LNCAP (cell line): Measurements from ENCODE around the gene GREM2.

ENCODE experiments used
- TF ChIP-seq, protein P1 (sequence below): fragments of 450-650 bp; IDR thresholded peaks from 2 replicates; pipeline ENCODE4 v1.5.1; 2017; ENCODE audit warnings: mild to moderate bottlenecking

The GREM2 gene

DNA sequence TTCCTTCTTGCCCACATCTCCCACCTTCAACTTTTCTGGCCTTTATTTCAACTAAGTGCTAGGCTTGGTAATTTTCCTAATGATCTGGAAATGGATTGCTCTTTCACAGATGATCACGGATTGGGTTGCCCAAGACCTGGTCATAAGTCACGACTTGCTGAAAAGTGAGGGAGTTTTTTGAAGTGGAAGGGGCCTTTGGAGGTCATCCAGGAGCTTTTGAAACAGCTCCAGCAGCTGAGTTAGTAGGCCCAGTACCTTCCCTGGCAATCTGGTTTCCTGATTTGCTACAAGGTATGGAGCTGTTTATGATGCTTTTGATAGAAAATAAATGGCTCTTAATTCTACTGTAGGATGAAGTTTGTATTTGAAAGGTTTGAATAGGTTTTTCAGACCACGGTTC lies 20.4 kb downstream of the GREM2 start:
- TF ChIP-seq, protein P1, sequence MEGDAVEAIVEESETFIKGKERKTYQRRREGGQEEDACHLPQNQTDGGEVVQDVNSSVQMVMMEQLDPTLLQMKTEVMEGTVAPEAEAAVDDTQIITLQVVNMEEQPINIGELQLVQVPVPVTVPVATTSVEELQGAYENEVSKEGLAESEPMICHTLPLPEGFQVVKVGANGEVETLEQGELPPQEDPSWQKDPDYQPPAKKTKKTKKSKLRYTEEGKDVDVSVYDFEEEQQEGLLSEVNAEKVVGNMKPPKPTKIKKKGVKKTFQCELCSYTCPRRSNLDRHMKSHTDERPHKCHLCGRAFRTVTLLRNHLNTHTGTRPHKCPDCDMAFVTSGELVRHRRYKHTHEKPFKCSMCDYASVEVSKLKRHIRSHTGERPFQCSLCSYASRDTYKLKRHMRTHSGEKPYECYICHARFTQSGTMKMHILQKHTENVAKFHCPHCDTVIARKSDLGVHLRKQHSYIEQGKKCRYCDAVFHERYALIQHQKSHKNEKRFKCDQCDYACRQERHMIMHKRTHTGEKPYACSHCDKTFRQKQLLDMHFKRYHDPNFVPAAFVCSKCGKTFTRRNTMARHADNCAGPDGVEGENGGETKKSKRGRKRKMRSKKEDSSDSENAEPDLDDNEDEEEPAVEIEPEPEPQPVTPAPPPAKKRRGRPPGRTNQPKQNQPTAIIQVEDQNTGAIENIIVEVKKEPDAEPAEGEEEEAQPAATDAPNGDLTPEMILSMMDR: no peak

DNA sequence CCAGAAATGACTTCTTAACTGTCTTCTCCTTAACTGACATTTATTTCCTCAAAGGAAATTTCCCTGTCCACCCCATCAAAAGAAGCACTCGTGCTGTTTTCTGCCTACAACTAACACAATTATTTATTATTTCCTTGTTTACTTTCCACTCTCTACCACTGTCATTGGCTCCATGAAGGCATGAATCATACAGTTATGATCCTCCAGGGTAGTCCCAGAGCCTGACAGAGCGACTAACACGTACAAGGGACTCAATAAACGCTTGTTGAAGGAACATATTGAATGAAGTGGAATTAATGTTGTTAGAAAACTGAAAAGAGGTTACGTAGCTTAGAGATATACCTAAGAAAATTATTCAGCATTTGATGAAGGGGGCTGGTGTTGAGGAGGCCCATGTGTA lies 20.9 kb downstream of the GREM2 start:
- TF ChIP-seq, protein P1: no peak

GRCh38 chr1:240589585-240590110 lies 22.3 kb downstream of the GREM2 start:
- TF ChIP-seq, protein P1: no peak

- TF ChIP-seq, protein P1: no peak
These were observed 25.9 kb downstream of the GREM2 start for GRCh38 chr1:240586006-240586405.

GRCh38 chr1:240582953-240583352 lies 29.0 kb downstream of the GREM2 start:
- TF ChIP-seq, protein P1: no peak

GRCh38 chr1:240579511-240579910 lies 32.4 kb downstream of the GREM2 start:
- TF ChIP-seq, protein P1: no peak

- TF ChIP-seq, protein P1: no peak
These were observed 34.9 kb downstream of the GREM2 start for GRCh38 chr1:240577095-240577494.
